Superior temporal gyrus (tissue), 1 donor: ENCODE data around the gene F10.

ENCODE experiments used
- DNase-seq: peaks from one replicate; pipeline ENCODE4 v3.0.0-alpha.2; 2016; ENCODE audit errors: extremely low spot score

F10 gene

DNA sequence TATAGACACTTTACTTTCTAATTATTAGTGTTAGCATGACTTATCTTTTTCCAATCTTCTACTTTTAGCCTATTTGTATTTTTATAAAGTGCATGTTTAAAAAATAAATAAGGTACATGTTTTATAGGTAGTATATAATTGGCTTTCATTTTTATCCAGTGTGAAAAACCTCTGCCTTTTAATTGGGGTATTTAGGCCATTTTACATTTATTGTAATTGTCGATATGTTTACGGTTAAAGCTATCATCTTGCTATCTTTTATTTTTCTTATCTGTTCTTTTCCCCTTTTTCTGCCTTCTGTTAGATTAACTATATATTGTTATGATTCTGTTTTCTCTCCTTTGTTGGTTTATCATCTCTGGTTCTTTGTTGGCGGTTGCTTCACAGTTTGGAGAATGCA, 45.0 kb downstream of the F10 start:
- DNase-seq, result no peak

DNA sequence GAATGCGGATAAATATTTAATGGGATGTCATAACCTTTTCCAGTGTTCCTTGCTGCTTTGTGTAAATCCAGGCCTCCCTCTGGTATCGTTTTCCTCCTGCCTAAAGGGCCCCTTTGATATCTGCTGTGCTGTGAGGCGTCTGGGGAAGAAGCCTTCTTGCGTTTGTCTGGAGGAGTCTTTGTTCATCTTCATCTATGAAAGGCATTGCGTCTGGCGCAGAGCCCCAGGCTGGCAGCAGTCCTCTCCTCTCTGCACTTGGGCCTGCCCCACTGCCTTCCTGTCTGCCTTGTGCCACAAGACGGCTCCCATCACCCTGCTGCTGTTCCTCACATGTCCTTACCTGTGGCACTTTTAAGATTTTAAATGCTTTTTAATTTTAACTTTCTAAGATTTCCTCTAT, 45.6 kb downstream of the F10 start:
- no peak for DNase-seq

DNA sequence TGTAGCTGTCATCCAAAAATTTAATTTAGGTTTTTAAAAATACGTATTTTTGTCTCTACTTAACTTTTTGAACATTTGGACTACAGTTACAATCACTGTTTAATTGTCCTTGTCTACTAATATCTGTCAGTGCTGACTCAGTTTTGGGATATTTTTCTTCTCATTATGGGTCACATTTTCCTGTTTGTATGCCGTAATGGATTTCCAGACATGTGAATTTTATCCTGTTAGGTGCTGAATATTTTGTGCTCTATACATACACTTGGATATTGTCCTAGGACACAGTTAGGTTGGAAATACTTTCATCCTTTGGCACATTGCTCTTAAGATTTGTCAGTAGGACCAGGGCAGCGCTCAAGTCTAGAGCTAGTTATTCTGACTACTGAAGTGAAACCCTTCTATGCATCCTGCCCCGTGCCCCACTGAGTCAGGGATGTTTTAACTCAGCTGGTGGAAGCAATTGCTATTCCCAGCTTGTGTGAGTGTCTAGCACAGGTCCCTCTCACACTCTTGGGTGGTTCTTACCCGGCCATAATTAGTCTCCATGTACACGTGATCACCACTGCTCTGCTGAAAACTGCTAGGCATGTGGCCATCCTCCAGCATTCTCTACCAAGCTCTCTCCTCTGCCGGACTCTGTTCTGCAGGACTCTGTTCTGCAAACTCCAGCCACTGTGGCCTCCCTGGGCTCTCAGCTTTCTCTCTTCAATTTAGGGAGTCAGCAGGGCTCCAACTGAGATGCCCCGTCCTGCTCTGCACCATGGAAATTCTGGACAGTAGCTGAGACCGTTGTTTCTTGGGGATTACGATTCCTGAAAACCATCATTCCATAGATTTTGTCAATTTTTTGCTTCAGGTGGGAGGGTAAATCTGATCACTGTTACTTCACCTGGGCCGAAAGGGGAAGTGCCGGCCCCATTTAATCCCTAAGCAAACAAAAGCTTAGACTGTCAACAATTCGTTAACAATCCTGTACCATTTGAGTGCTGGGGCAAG, 47.0 kb downstream of the F10 start:
- no peak for DNase-seq

DNA sequence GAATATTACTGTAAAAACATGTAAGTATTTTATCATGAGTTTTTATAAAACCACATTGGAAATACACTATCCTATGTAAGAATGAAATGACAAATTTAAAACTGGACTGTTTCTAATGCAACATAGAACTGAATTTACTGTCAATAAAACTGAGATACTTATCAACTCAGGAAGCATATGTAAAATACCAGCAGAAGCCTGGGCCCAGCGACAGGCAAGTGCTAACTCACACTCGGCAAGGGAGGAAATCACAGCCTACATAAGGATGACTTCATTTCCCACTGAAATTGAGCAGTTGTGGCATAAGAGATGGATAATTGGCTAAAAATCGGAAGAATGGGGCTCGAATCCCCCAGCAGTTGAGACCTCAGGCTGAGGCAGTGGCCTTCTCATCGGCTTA, 47.9 kb downstream of the F10 start:
- DNase-seq, result no peak

DNA sequence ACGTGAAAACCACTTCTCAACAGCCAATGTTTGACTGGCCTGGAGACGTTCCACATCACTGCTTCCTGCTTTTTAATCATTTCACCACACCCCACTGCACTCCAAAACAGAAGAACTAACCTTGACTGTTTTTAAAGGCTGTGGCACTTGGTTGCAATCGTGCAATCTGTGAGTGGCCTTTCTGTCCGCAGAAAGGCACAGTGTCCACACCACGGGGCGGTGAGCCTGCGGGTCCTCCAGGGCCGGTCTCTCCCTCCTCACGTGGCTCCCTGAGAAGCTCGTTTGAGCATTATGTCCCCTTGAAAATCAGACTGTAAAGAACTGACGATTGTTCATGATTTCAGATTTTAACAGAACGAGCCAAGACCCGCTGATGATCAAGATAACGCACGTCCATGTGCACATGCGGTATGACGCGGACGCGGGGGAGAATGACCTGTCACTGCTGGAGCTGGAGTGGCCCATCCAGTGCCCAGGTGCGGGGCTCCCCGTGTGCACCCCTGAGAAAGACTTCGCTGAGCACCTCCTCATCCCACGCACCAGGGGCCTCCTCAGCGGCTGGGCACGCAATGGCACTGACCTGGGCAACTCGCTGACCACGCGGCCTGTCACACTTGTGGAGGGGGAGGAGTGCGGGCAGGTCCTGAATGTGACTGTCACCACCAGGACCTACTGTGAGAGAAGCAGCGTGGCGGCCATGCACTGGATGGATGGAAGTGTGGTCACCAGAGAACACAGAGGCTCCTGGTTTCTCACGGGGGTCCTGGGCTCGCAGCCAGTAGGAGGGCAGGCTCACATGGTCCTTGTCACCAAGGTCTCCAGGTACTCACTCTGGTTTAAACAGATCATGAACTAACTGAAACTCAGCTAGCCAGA, 48.9 kb downstream of the F10 start:
- DNase-seq, result no peak

DNA sequence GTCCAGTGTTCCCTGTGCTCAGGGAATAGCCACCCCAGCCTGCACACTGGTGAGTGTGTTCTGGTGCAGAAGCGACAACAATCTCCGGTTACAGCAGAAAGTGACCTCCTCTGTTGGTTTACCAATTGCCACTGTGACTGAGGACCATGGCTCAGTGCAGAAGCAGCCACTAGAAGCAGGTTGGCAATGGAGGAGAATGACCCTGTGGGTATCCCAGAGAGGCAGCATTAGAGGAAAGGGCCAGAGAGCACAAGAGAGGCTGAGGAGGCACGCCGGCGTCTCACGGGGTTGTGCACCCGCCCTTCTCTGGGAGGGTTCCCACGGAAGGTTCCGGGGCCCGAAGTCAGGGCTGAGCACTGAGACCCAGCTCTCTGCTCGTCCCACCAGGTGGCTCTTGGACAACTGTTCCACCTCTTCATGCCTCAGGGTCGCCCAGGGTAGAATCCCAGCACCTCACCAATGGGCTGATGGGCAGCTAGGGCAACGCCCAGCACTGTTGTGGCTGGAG, 49.9 kb downstream of the F10 start:
- DNase-seq, result no peak

DNA sequence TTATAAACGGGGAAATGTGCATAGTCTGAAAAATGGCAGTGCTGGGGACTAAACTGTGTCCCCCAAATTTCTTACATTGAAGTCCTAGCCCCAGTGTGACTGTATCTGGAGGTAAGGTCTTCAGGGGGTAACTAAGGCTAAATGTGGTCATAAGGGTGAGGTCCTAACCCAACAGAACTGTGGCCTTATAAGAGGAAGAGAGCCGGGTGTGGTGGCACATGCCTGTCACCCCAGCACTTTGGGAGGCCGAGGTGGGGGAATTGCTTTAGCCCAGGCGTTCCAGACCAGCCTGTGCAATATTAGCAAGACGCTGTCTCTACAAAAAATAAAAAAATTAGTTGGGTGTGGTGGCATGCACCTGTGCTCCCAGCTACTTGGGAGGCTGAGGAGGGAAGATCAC, 53.7 kb downstream of the F10 start:
- no peak for DNase-seq

DNA sequence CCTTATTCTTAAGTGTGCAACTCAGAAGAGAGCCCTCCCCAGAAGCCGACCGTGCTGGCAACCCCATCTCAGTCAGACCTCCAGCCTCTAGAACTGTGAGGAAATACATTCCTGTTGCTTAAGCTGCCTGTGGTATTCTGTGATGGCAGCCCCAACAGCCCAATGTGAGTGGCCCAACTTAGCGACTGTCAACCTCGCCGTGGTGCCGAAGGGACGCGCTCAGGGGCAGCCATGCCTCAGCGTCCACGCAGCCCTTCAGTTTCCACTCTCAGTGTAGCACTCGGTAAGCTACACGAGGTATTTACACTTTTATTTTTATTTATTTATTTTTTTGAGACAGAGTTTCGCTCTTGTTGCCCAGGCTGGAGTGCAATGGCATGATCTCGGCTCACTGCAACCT, 54.2 kb downstream of the F10 start:
- DNase-seq, result no peak

DNA sequence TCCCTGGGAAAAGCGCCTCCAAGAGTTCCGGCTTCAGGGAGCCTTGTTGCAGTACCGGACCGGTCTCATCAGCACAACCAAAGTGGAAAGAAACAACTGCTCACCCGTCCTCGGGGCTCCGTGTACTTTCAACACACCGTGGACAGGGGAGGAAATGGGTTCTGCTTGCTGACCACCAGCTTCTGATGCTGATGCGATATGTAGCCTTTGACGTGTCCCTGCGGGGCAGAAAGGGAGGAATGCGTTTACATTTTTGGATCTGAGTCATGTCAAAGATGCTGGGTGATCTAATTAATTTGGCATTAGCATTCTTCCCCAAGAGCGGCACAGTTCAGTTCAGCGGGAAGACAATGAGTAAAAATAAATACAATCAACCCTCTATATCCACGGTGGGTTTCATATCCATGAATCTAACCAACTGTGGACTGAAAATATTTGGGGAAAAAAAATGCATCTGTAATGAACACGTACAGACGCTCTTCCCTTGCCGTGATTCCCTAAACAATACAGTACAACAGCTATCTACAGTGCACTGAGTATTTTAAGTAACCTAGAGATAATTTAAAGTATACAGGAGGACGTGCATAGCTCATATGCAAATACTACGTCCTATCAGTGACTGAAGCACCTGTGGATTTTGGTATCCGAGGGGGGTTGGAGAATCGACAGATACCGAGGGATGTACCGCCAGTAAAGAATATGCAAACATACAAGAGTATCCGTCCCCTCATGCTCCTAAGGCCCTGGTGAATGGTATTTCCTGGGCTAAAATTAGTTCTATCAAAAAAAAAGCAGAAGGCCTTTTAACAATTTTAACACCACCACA, 55.7 kb downstream of the F10 start:
- DNase-seq, result no peak

DNA sequence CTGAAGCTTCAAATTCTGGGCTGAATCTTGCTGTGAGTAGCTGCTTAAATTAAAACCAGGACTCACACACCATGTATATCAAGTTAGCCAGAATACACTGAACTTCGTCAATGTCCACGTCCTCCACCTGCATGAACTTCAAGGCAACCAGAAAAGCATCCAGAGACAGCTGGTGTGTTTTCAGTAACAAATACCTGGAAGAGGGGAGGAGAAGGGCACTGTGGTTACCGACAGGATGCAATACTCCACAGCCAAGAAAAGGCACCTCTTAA, 56.2 kb downstream of the F10 start:
- DNase-seq, result no peak

DNA sequence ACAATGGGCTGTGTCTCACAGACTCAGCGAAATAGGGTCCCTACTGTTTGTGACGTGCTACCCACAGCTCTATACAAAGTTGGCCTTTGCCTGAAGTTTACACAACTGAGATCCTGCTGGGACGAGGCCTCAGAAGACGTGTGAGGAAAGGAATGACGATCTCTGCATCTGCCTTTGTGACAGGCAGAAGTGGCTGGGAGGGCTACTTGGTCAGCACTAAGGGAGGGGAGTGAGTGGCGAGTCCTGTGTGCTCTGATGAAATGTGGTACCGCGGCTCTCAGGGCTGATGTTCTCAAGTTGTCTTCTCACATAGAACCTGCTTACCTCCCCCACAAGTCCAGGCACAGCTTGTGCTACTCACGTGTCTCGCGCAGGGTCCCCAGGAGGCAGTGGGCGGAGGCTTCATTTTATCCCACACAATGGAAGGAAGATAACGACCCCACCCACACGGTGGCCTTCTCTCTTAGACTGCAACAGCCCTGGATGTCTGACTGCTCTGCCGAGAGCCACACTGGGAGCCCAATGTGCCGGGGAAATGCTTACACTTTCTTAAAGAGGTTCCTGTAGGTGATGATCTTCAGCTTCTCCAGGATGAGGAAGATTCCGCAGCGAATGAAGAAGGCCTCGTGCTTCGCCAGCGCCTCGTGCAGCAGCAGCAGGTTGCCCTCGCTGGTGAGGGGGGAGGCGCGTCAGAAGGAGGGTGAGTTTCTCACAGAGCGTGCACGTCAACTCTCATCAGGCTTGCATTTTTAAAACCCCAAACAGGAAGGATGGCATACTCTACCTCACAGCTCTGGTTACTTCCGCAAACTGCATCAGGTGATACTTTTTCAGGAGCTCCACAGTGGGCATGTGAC, 57.0 kb downstream of the F10 start:
- DNase-seq, result no peak

DNA sequence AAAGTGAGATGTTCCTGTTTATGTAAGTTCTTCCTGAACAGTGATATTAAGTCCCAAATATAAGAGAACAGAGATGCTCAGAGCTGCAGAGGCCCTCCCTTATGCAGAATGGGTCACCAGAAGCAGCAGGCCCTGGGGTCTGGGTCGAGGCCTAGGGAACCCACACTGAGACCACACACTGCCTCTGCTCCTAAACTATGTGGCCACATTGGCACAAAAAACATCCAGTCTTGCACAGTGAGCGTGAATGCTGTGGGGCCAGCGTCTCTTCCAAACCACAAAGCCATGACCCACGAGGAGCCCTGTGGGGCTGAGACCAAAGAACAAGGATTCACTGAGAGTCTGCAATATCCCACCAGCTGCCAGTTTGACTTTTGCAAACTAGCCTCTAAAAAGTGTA, 59.4 kb downstream of the F10 start:
- DNase-seq, result no peak

DNA sequence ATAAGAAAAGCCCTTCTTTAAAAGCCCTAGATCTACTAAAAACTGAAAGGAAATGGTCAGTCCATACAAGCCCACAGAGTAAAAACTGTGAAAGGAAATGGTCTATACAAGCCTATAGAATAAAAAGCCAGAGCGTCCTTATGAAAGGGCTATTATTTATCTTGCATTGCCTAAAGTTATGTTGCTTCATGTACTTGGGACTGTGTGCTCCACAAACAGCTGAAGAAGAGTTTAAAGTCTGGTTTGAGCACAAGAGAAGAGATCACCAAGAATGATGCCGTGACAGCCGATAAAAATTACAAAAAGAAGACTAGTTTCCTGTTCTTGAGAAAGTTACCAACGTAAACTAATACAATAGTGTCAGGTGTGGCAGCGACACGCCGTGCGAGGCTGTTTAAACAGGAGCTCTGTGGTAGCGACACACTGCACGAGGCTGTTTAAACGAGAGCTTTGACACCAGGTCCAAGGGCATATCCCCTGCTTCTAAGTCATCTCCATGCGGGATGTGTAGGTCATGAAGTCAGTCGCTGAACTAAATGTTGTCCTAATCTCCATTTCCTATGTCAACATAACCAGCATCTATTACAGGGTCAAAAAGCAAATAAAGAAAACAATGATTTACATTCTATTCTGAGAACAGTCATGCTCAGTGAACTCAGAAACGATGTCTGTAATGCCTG, 61.0 kb downstream of the F10 start:
- peak; percentile 35 for DNase-seq

DNA sequence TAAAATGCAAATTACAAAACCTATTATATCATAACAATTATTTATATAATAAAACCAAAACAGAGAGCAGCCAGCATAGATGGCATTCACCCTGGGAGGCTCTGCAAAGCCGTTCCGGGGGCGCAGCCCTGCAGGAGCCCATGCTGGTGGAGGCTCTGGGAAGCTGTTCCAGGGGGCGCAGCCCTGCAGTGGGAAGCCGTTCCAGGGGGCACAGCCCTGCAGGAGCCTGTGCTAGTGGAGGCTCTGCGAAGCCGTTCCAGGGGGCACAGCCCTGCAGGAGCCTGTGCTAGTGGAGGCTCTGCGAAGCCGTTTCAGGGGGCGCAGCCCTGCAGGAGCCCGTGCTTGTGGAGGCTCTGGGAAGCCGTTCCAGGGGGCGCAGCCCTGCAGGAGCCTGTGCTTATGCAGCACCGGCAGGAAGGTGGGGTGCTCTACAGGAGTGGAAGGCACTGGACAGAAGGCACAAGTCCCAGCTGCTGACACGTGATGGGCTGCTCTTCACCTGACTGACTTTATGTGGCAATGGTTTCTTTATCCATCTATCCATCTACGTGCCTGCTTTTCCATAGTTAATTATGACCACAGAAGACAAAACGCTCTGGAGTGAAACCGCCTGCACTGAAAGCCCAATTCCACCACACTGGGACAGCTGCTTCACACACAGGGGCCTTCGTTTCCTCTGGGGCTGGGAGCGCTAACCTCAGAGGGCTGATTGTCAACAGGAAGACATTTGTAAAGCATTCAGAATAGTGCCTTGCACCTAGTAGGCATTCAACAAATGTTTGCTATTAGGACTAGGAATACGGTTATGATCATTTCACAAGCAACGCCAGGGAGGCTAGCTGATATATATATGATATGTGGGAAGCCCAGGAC, 62.2 kb downstream of the F10 start:
- DNase-seq, result no peak

DNA sequence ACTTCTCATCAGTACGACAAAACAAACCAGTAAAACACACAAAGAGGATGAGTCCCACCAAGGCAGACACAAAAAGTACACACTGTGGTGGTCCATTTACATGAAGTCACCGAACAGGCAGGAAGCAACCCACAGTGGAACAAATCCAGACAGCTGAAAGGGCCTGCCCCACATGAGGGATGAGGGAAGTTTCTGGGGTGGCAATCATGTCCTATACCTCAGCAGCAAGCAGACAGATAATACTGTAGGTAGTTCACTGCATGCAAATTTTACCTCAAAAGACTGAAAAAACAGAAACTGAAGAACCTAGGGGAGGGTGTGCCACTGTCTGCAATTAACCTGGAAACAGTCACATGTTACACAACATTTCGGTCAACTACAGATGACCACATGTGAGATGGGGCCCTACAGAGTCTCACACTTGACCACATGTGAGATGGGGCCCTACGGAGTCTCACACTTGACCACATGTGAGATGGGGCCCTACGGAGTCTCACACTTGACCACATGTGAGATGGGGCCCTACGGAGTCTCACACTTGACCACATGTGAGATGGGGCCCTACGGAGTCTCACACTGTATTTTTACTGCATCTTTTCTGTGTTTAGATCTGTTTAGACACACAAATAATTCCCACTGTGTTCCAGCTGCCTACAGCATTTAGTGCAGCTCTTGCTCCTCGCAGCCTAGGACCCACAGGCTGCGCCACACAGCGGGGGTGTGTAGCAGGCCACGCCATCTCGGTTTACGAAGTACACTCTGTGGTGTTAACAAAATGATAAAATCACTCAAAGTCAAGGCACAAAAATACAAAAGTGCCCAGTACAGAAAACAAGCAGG, 63.7 kb downstream of the F10 start:
- DNase-seq, result no peak

DNA sequence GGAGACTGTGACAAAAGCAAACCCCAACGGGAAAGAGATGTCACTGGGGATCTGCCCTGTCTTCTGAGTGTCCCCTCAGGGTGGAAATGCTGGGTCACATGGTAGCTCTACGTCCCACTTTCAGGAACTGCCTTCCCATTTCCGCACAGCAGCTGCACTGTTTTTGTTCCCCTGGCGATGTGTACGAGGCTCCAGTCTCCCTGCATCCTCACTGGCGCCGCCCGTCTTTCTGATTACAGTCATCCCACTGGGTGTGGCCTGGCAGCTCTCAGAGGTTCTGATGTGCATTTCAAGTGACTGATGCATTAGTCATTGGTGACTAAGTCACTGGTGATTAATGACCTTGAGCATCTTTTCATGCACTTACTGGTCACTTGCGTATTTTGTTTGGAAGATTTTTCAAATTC, 64.7 kb downstream of the F10 start:
- DNase-seq, result peak; percentile 74

DNA sequence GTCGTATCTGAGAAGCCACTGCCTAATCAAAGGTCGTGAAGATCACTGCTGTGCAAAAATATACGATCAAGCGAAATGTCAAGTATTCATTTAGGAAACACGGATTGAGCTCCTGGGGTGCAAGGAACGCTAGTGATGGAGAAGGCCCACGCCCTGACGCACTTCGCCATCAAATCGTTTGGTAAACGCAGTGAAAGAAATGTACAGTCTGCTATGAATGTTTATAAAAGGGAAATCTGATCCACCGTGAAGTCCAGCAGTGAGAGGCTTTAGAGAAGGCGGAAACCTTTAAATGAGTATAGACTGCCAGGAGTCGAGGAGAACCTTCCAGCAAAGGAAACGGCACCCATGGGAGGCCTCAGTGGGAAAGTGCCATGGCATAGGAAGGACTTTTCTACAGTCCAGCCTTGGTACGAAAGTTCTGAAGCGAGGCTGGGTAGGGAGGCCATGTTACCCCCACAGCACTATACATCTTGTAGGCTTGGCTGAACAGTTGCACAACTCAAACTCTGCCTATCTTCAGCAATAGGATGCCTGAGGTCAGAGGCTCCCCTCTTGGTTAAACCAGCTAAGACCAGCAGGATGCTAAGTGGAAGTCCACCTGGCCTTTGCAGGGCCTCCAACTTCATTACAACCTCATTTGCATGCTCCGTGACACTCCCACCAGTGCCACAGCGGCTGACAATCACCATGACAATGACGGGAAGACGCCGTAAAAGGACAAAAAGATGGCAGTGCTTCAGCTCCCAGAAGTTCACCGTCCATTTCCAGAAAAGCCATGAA, 65.5 kb downstream of the F10 start:
- no peak for DNase-seq

DNA sequence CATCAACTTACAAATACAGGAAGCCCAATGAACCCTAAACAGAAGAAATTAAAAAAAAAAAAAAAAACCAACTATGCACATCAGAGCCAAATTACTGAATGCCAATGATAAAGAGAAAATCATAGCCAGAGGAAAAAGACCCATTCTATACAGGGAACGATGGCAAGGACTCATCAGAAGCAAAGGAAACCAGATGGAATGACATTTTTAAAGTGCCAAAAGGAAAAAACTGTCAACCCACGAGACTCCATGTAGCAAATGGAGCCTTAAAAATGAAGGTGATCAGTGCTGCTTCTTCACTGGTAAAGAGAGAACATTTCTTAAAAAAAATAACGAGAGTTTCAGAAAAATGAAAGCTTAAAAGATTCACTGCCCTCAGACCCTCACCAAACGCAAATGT, 67.6 kb downstream of the F10 start:
- DNase-seq, result no peak
